NCI-H510A treated with DMSO at 0.1 percent for 48 hours (cell line): ENCODE measurements around the gene PIAS1.
"Not testable (repeated sequence)": the region's sequence is repeated elsewhere in the genome, so short reads cannot be mapped to it uniquely, and the experiment has no call there.

Experiments used
- DNase-seq: peaks from one replicate; lab custom pipeline; 2025; lab: John Stamatoyannopoulos, UW

PIAS1 gene

GRCh38 chr15:68234520-68234919 lies 180.4 kb downstream of the PIAS1 start:
- not testable (repeated sequence) for DNase-seq

GRCh38 chr15:68235022-68235421 lies 180.9 kb downstream of the PIAS1 start:
- no peak for DNase-seq

- no peak for DNase-seq
Measured at GRCh38 chr15:68239025-68239424, 184.9 kb downstream of the PIAS1 start.

GRCh38 chr15:68241088-68241935 lies 187.2 kb downstream of the PIAS1 start:
- no peak for DNase-seq
